Neuron (in vitro differentiated cells): ENCODE results near the gene AKAP6.
"Not testable (repeated sequence)": the region's sequence is repeated elsewhere in the genome, so short reads cannot be mapped to it uniquely, and the experiment has no call there.

ENCODE experiments used
- H2AFZ ChIP-seq: one replicate; pipeline ENCODE4 v1.6.1; 2013; ENCODE audit warnings: low read depth, mild to moderate bottlenecking, inconsistent platforms, low read length, moderate library complexity
- H3K27me3 ChIP-seq: one replicate; pipeline ENCODE4 v1.6.1; 2013; ENCODE audit warnings: low read length; ENCODE audit not compliant: insufficient read depth
- H3K36me3 ChIP-seq: one replicate; pipeline ENCODE4 v1.6.1; 2013; ENCODE audit warnings: low read length; ENCODE audit not compliant: insufficient read depth
- H3K4me1 ChIP-seq: one replicate; pipeline ENCODE4 v1.6.1; 2013; ENCODE audit warnings: low read length; ENCODE audit not compliant: insufficient read depth
- H3K4me3 ChIP-seq: 2 replicates; pipeline ENCODE4 v1.5.1; 2013; ENCODE audit warnings: mild to moderate bottlenecking, low read length, moderate library complexity
- H3K9me3 ChIP-seq: one replicate; pipeline ENCODE4 v1.6.1; 2013; ENCODE audit warnings: low read length

The AKAP6 gene

GRCh38 chr14:32453857-32454810 lies 125.0 kb downstream of the AKAP6 start:
- Histone ChIP-seq H3K9me3 (peaks cover 1% of the 10 kb centered on the region), H3K4me3 (no peak overlapping the region), H3K27me3 (no peaks in the 10 kb centered on the region), H3K36me3 (no peaks in the 10 kb centered on the region), H2AFZ (no peak overlapping the region), H3K4me1 (no peaks in the 10 kb centered on the region)

GRCh38 chr14:32457213-32457920 lies 128.3 kb downstream of the AKAP6 start:
- H3K4me3 ChIP-seq: no peak overlapping the region
- H3K4me1 ChIP-seq: no peaks in the 10 kb centered on the region
- H3K27me3 ChIP-seq: no peaks in the 10 kb centered on the region
- H2AFZ ChIP-seq: no peak overlapping the region
- H3K9me3 ChIP-seq: peaks cover 1% of the 10 kb centered on the region
- H3K36me3 ChIP-seq: no peaks in the 10 kb centered on the region

GRCh38 chr14:32458720-32459119 lies 129.6 kb downstream of the AKAP6 start:
- H3K9me3 ChIP-seq: peaks cover 1% of the 10 kb centered on the region
- H3K36me3 ChIP-seq: no peaks in the 10 kb centered on the region
- no peaks in the 10 kb centered on the region for H3K4me1 ChIP-seq
- no peak overlapping the region for H3K4me3 ChIP-seq
- no peaks in the 10 kb centered on the region for H3K27me3 ChIP-seq
- no peak overlapping the region for H2AFZ ChIP-seq

- Histone ChIP-seq H3K4me1 (no peaks in the 10 kb centered on the region), H2AFZ (no peak overlapping the region), H3K27me3 (no peaks in the 10 kb centered on the region), H3K36me3 (no peaks in the 10 kb centered on the region), H3K9me3 (no peaks in the 10 kb centered on the region), H3K4me3 (no peak overlapping the region)
These were observed 131.2 kb downstream of the AKAP6 start for GRCh38 chr14:32460267-32460666.

GRCh38 chr14:32462553-32462952 lies 133.5 kb downstream of the AKAP6 start:
- not testable (repeated sequence) for H3K27me3 ChIP-seq, H3K4me3 ChIP-seq, H3K9me3 ChIP-seq, H2AFZ ChIP-seq, H3K4me1 ChIP-seq, H3K36me3 ChIP-seq

GRCh38 chr14:32468955-32469354 lies 139.9 kb downstream of the AKAP6 start:
- no peaks in the 10 kb centered on the region for H3K9me3 ChIP-seq
- H2AFZ ChIP-seq: no peak overlapping the region
- H3K4me1 ChIP-seq: peaks cover 28% of the 10 kb centered on the region
- H3K27me3 ChIP-seq: no peaks in the 10 kb centered on the region
- H3K36me3 ChIP-seq: no peaks in the 10 kb centered on the region
- no peak overlapping the region for H3K4me3 ChIP-seq

GRCh38 chr14:32469388-32470160 lies 140.5 kb downstream of the AKAP6 start:
- Histone ChIP-seq H2AFZ (no peak overlapping the region), H3K4me1 (peaks cover 28% of the 10 kb centered on the region), H3K36me3 (no peaks in the 10 kb centered on the region), H3K9me3 (no peaks in the 10 kb centered on the region), H3K4me3 (no peak overlapping the region), H3K27me3 (no peaks in the 10 kb centered on the region)

GRCh38 chr14:32470161-32470715 lies 141.1 kb downstream of the AKAP6 start:
- Histone ChIP-seq H3K4me3 (no peak overlapping the region), H3K27me3 (no peaks in the 10 kb centered on the region), H3K36me3 (no peaks in the 10 kb centered on the region), H2AFZ (no peak overlapping the region), H3K4me1 (peaks cover 28% of the 10 kb centered on the region), H3K9me3 (no peaks in the 10 kb centered on the region)

- Histone ChIP-seq H2AFZ (no peak overlapping the region), H3K4me3 (no peak overlapping the region)
These were observed 142.1 kb downstream of the AKAP6 start for GRCh38 chr14:32471181-32471580.

GRCh38 chr14:32472076-32472475 lies 143.0 kb downstream of the AKAP6 start:
- Histone ChIP-seq H3K36me3 (no peaks in the 10 kb centered on the region), H3K4me1 (peaks cover 28% of the 10 kb centered on the region), H3K27me3 (no peaks in the 10 kb centered on the region), H3K9me3 (no peaks in the 10 kb centered on the region), H3K4me3 (no peak overlapping the region), H2AFZ (no peak overlapping the region)

More at GRCh38 chr14:32471181-32471580, 142.1 kb downstream of the AKAP6 start:
- H3K36me3 ChIP-seq: no peaks in the 10 kb centered on the region
- peaks cover 28% of the 10 kb centered on the region for H3K4me1 ChIP-seq
- H3K27me3 ChIP-seq: no peaks in the 10 kb centered on the region
- H3K9me3 ChIP-seq: no peaks in the 10 kb centered on the region

GRCh38 chr14:32472512-32473463 lies 143.7 kb downstream of the AKAP6 start:
- H2AFZ ChIP-seq: peak overlapping the region; percentile 37
- peaks cover 28% of the 10 kb centered on the region for H3K4me1 ChIP-seq
- H3K27me3 ChIP-seq: no peaks in the 10 kb centered on the region
- H3K9me3 ChIP-seq: no peaks in the 10 kb centered on the region
- no peak overlapping the region for H3K4me3 ChIP-seq
- no peaks in the 10 kb centered on the region for H3K36me3 ChIP-seq

GRCh38 chr14:32473464-32473855 lies 144.4 kb downstream of the AKAP6 start:
- no peaks in the 10 kb centered on the region for H3K27me3 ChIP-seq
- H3K4me1 ChIP-seq: peaks cover 28% of the 10 kb centered on the region
- no peak overlapping the region for H2AFZ ChIP-seq
- no peaks in the 10 kb centered on the region for H3K36me3 ChIP-seq
- no peaks in the 10 kb centered on the region for H3K9me3 ChIP-seq
- H3K4me3 ChIP-seq: no peak overlapping the region
